Right lobe of liver (tissue), 4 donors: Measurements from ENCODE around the gene DRD3.

ENCODE experiments used
- CTCF ChIP-seq, 4 donors: fragments of 200-600 bp in 3 of 4; fragments of 450-650 bp in 1 of 4; IDR thresholded peaks; one replicate each; pipeline versions ENCODE4 v1.5.1 to v1.8.0; 2016 to 2022; ENCODE audit warnings: antibody characterized with exemption in 4 of 4, mild to moderate bottlenecking in 2 of 4
- POLR2A ChIP-seq: fragments of 450-650 bp; IDR thresholded peaks from one replicate; pipeline ENCODE4 v1.6.1; 2017; ENCODE audit warnings: antibody characterized with exemption, mild to moderate bottlenecking
- donor health status: DM: no; HTN: no; CAD: no.
- donor health status: DM: no; HTN: no; CAD: no.
- donor health status: DM: no; HTN: yes; CAD: no.

GRCh38 chr3:114078126-114078525, 100.7 kb downstream of the DRD3 start:
- TF ChIP-seq CTCF (IDR thresholded peaks at IDR 0.05) (no peak), POLR2A (no peak)
